HG03103 (cell line): ENCODE measurements around the gene ZNF213.
A peak's percentile ranks its signal among the peaks of the same experiment; 100 is the strongest.
"Not testable (repeated sequence)": the region's sequence is repeated elsewhere in the genome, so short reads cannot be mapped to it uniquely, and the experiment has no call there.

Experiments
- ATAC-seq: cut with Tn5 transposase; IDR thresholded peaks from one replicate; pipeline ENCODE4 v1.9.1; 2021; ENCODE audit warnings: low read depth; ENCODE audit not compliant: unreplicated experiment

Gene ZNF213

GRCh38 chr16:3129137-3130131 is 5.4 kb upstream of the ZNF213 start:
- ATAC-seq, result no peak

DNA sequence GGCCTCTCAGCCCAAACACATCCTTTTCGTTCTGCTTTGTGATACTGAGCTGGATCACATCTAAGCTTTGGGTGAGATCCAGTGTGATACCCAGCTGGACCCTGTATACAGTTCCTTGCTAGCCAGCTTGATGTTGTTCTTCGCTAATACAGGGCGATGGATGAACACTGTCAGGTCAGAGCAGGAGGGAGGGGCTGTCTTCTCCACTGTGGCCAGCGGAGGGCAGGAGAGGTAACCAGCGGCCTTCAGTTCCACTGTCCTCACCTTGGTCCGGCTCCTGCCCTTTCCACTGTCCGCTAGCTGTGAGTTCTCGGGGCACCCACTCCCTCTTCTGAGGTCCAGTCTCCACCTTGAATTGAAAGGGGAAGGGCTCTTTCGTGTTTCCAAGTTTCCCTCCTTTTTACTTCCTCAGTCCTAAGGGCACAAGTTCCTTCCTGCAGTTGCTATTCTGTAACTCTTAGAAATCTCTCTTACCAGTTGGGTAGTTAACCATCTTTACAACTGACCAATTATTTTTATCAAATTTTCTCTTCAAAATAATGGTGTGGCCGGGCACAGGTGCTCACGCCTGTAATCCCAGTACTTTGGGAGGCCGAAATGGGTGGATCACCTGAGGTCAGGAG is 3.0 kb upstream of the ZNF213 start:
- no peak for ATAC-seq

GRCh38 chr16:3133844-3134243 is 985 bp upstream of the ZNF213 start:
- ATAC-seq, result no peak

- peak; percentile 29 for ATAC-seq
These were observed 392 bp downstream of the ZNF213 start for GRCh38 chr16:3135126-3135715.

DNA sequence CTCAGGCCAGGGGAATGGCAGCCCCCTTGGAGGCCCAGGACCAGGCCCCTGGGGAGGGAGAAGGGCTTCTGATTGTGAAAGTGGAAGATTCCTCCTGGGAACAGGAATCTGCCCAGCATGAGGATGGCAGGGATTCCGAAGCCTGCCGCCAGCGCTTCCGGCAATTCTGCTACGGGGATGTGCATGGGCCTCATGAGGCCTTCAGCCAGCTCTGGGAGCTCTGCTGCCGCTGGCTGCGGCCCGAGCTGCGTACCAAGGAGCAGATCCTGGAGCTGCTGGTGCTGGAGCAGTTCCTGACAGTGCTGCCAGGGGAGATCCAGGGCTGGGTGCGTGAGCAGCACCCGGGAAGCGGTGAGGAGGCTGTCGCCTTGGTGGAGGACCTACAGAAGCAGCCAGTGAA is 2.4 kb downstream of the ZNF213 start:
- ATAC-seq, result no peak

- ATAC-seq, result no peak
These were observed 3.5 kb downstream of the ZNF213 start for GRCh38 chr16:3138342-3138741.

GRCh38 chr16:3138823-3139426 is 4.1 kb downstream of the ZNF213 start:
- no peak for ATAC-seq

DNA sequence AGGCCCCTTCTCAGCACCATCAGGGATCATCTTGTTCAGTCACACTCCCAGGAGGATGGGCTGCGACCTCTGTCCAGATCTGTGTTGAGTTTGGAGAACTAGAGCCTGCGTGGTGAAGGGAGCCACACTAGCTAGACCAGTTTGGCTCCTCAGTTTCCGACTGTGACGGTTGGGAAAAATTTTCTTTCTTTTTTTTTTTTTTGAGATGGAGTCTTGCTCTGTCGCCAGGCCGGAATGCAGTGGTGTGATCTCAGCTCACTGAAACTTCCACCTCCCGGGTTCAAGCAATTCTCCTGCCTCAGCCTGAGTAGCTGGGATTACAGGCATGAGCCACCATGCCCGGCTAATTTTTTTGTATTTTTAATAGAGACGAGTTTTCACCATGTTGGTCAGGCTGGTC is 4.7 kb downstream of the ZNF213 start:
- ATAC-seq, result not testable (repeated sequence)

DNA sequence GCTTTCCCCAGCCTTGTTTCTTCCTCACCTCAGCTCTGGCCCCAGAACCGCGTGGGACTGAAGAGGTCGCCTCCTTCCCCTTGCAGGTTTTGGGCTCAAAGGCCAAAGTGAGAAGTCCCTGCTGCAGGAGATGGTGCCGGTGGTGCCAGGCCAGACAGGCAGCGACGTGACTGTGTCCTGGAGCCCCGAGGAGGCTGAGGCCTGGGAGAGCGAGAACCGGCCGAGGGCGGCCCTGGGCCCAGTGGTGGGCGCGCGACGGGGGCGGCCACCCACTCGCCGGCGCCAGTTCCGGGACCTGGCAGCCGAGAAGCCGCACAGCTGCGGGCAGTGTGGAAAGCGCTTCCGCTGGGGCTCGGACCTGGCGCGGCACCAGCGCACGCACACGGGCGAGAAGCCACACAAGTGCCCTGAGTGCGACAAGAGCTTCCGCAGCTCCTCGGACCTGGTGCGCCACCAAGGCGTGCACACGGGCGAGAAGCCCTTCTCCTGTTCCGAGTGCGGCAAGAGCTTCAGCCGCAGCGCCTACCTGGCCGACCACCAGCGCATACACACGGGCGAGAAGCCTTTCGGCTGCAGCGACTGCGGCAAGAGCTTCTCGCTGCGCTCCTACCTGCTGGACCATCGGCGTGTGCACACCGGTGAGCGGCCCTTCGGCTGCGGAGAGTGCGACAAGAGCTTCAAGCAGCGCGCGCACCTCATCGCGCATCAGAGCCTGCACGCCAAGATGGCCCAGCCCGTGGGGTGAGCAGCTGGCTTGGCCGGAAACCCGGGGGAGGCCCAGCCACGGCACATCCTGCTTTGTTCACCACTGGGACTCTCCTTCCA is 6.0 kb downstream of the ZNF213 start:
- ATAC-seq, result no peak

DNA sequence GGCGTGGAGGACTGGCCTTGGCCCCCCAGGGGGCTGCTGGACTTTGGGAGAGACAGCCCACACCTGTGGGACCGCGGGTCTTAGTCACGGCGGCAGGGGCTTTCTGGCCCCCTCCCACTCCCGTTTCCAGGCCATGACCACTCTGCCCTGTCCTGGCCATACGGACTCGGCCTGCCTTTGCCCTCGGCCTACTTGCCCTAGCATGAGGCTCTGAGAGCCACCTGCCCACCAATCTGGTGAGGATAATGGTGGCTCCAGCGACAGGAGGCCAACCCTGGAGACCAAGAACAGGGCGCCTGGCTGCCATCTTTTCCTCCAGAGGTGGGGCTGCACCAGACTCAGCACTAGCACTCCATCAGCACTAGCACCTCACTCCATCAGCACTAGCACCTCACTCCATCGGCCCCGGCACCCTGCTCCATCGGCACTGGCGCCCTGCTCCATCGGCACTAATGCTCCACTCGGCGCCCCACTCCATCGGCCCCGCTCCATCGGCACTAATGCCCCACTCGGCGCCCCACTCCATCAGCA is 7.0 kb downstream of the ZNF213 start:
- ATAC-seq, result no peak

DNA sequence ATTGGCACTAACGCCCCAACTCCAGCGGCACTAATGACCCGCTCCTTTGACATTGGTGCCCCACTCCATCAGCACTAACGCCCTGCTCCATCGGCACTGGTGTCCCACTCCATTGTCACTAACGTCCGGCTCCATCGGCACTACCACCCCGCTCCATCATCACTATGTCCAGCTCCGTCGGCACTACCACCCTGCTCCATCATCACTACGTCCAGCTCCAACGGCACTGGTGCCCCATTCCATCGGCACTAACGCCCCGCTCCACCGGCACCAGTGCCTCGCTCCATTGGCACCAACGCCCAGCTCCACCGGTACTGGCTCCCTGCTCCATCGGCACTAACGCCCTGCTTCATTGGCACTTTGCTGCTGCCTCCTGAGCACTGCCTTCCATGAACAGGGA is 7.5 kb downstream of the ZNF213 start:
- ATAC-seq, result no peak

- ATAC-seq, result no peak
These were observed 7.9 kb downstream of the ZNF213 start for GRCh38 chr16:3142770-3143169.

- ATAC-seq, result no peak
These were observed 8.4 kb downstream of the ZNF213 start for GRCh38 chr16:3143189-3143588.

DNA sequence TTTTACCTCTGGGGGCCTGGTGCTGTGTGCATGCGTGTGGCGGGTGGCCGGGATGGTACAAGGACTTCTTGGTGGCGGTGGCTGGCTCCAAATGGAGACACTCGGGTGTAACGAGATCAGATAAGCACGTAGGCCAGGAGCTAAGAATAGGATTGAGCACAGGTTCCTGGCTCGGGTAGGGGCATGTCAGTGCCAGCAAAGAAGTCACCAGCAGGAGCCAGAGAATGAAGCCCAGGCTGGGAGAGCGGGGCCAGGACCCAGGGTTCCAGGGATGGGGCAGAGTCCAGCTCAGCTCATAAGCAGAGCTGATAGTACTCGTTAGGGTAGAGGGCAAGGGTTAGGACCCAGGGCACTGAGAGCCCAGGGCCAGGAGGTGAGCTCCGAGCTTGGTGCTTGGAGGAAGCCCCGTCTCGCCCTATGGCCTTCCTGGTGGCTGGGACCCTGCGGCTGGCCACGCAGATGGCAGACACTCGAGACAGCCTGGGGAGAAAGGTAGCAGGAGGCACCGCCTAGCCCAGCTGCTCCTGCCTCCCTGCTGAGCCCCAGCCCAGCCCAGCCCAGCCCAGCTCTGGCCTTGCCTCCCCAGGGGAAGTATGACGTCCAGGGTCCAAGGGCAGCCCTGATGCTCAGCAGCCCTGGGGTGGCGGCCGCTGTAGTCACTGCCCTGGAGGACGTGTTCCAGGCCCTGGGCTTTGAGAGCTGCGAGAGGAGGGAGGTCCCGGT is 8.9 kb downstream of the ZNF213 start:
- ATAC-seq, result no peak

- no peak for ATAC-seq
These were observed 9.6 kb downstream of the ZNF213 start for GRCh38 chr16:3144321-3144983.

- ATAC-seq, result no peak
These were observed 10.3 kb downstream of the ZNF213 start for GRCh38 chr16:3145151-3145550.

DNA sequence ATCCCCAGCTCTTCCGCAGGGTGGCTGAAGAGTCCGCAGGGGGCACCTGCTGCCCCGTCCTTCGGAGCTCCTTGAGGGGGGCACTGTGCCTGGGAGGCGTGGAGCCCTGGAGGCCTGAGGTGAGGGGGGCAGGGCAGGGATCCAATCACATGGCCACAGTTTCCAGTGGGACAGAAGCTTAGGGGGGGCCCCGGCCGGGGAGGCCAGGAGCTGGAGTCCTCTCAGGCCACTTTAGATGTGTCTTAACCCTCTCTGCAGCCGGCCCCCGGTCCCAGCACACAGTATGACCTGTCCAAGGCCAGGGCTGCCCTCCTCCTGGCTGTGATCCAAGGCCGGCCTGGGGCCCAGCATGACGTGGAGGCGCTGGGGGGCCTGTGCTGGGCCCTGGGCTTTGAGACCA is 10.8 kb downstream of the ZNF213 start:
- ATAC-seq, result no peak

- no peak for ATAC-seq
These were observed 12.4 kb downstream of the ZNF213 start for GRCh38 chr16:3147046-3147756.
